CD14-positive monocyte (primary cell): ENCODE results near the gene RIPK3. TPM values are rescaled to one million over a fixed set of nuclear protein-coding genes. Genes with fewer than 3 reads are reported as not detected.

ENCODE experiments used
- DNase-seq, 3 donors: peaks; one replicate each; pipeline ENCODE4 v3.0.0-alpha.2; 2011 to 2022
- H2AFZ ChIP-seq: 2 replicates; pipeline ENCODE4 v1.6.0; 2012; ENCODE audit warnings: mild to moderate bottlenecking, low read depth, low read length, inconsistent platforms; ENCODE audit not compliant: insufficient read depth, poor library complexity, severe bottlenecking
- H3K27ac ChIP-seq, 2 donors: 1 replicate in 1 of 2; 2 replicates in 1 of 2; pipeline ENCODE4 v1.5.1; 2012 to 2013; ENCODE audit warnings: low read length in 2 of 2, control low read depth in 1 of 2, inconsistent platforms in 1 of 2, low read depth in 1 of 2, mild to moderate bottlenecking in 1 of 2
- H3K27me3 ChIP-seq, 2 donors: one replicate each; pipeline versions ENCODE4 v1.6.0 to v1.6.1; 2011 to 2013; ENCODE audit warnings: low read length in 2 of 2; ENCODE audit not compliant: control insufficient read depth in 2 of 2, insufficient read depth in 2 of 2
- H3K36me3 ChIP-seq, 2 donors: replicated peaks in 1 of 2; 1 replicate in 1 of 2; 2 replicates in 1 of 2; pipeline versions ENCODE4 v1.5.1 to v1.6.1; 2012 to 2013; ENCODE audit warnings: low read length in 2 of 2, control low read depth in 1 of 2, inconsistent platforms in 1 of 2, mild to moderate bottlenecking in 1 of 2; ENCODE audit not compliant: insufficient read depth in 2 of 2, control insufficient read depth in 1 of 2
- H3K4me1 ChIP-seq, 2 donors: 1 replicate in 1 of 2; 2 replicates in 1 of 2; pipeline versions ENCODE4 v1.5.1 to v1.6.1; 2012 to 2013; ENCODE audit warnings: low read length in 2 of 2, control low read depth in 1 of 2, inconsistent platforms in 1 of 2, mild to moderate bottlenecking in 1 of 2, moderate library complexity in 1 of 2; ENCODE audit not compliant: insufficient read depth in 2 of 2, control insufficient read depth in 1 of 2
- H3K4me2 ChIP-seq: replicated peaks from 2 replicates; pipeline ENCODE3; 2012; ENCODE audit warnings: low read length, moderate library complexity, mild to moderate bottlenecking; ENCODE audit not compliant: poor library complexity, severe bottlenecking; ENCODE audit errors: extremely low read depth
- H3K4me3 ChIP-seq, 3 experiments: fragments of 200-600 bp in 1 of 3; sonication (generic) in 1 of 3; replicated peaks in 1 of 3; 1 replicate in 2 of 3; 2 replicates in 1 of 3; pipeline ENCODE4 v1.5.1; 2011 to 2013; ENCODE audit warnings: low read length in 3 of 3, mild to moderate bottlenecking in 3 of 3, control low read depth in 2 of 3, low read depth in 2 of 3, inconsistent platforms in 1 of 3, moderate library complexity in 1 of 3
- H3K79me2 ChIP-seq: 2 replicates; pipeline ENCODE4 v1.6.0; 2012; ENCODE audit warnings: mild to moderate bottlenecking, control low read depth, inconsistent platforms, low read length, moderate library complexity; ENCODE audit not compliant: insufficient read depth
- H3K9ac ChIP-seq: 2 replicates; pipeline ENCODE4 v1.6.0; 2017; ENCODE audit warnings: low read length, mild to moderate bottlenecking; ENCODE audit not compliant: insufficient read depth, poor library complexity, severe bottlenecking
- H3K9me3 ChIP-seq, 2 donors: replicated peaks in 1 of 2; 1 replicate in 1 of 2; 2 replicates in 1 of 2; pipeline versions ENCODE4 v1.5.1 to v1.6.1; 2012 to 2013; ENCODE audit warnings: low read length in 2 of 2, control low read depth in 1 of 2; ENCODE audit not compliant: control insufficient read depth in 1 of 2, insufficient read depth in 1 of 2
- H4K20me1 ChIP-seq: 2 replicates; pipeline ENCODE4 v1.6.0; 2012; ENCODE audit warnings: mild to moderate bottlenecking, low read length, control low read depth, moderate library complexity; ENCODE audit not compliant: insufficient read depth
- H3K27ac Mint-ChIP-seq, 7 donors: one replicate each; pipeline ENCODE4 v1.8.0; 2020; ENCODE audit warnings: mild to moderate bottlenecking in 7 of 7, mixed read lengths in 7 of 7, moderate library complexity in 6 of 7, inconsistent platforms in 2 of 7
- H3K27me3 Mint-ChIP-seq, 3 donors: one replicate each; pipeline ENCODE4 v1.8.0; 2021 to 2022; ENCODE audit warnings: low read depth in 3 of 3, mild to moderate bottlenecking in 3 of 3, mixed read lengths in 3 of 3, moderate library complexity in 3 of 3, inconsistent platforms in 1 of 3
- H3K36me3 Mint-ChIP-seq, 2 donors: one replicate each; pipeline ENCODE4 v1.8.0; 2020; ENCODE audit warnings: mixed read lengths in 2 of 2, inconsistent platforms in 1 of 2, mild to moderate bottlenecking in 1 of 2
- H3K4me1 Mint-ChIP-seq: one replicate; pipeline ENCODE4 v1.8.0; 2020; ENCODE audit warnings: mild to moderate bottlenecking, mixed read lengths
- H3K4me3 Mint-ChIP-seq, 2 donors: one replicate each; pipeline ENCODE4 v1.8.0; 2020; ENCODE audit warnings: mild to moderate bottlenecking in 2 of 2, mixed read lengths in 2 of 2, moderate library complexity in 1 of 2
- H3K9me3 Mint-ChIP-seq, 7 donors: one replicate each; pipeline ENCODE4 v1.8.0; 2020 to 2022; ENCODE audit warnings: mixed read lengths in 7 of 7, mild to moderate bottlenecking in 6 of 7, moderate library complexity in 6 of 7, inconsistent platforms in 2 of 7
- CTCF ChIP-seq: fragments of 200-600 bp; IDR thresholded peaks from one replicate; pipeline ENCODE4 v1.8.0; 2022; ENCODE audit warnings: antibody characterized with exemption, mild to moderate bottlenecking
- WGBS: methylation state at CpG from one replicate; pipeline ENCODE4 v1.1.5; 2013; ENCODE audit warnings: missing lambda C conversion rate; ENCODE audit not compliant: insufficient coverage; 5-methylcytosine and 5-hydroxymethylcytosine counted together
- intact Hi-C, 2 donors: fragments of 100-400 bp; cut with micrococcal nuclease; formaldehyde crosslinking; loops; one replicate each; pipeline versions ENCODE4 v1.15.0 to v1.15.1; 2023
- polyA plus RNA-seq, 3 donors: library from polyadenylated mRNA; depleted of rRNA in 1 of 3; unstranded in 2 of 3; stranded (reverse) in 1 of 3; fragments of 300-500 nt in 2 of 3; fragments of >200 nt in 1 of 3; fragmentation: Illumina TruSeq in 2 of 3; gene quantifications; 1 replicate in 2 of 3; 2 replicates in 1 of 3; pipeline ENCODE4 v1.2.3, GENCODE V29; 2012 to 2021

RIPK3 gene
- polyA plus RNA-seq, 3 donors: 11.7 to 69.6 (median 11.8) TPM

DNA sequence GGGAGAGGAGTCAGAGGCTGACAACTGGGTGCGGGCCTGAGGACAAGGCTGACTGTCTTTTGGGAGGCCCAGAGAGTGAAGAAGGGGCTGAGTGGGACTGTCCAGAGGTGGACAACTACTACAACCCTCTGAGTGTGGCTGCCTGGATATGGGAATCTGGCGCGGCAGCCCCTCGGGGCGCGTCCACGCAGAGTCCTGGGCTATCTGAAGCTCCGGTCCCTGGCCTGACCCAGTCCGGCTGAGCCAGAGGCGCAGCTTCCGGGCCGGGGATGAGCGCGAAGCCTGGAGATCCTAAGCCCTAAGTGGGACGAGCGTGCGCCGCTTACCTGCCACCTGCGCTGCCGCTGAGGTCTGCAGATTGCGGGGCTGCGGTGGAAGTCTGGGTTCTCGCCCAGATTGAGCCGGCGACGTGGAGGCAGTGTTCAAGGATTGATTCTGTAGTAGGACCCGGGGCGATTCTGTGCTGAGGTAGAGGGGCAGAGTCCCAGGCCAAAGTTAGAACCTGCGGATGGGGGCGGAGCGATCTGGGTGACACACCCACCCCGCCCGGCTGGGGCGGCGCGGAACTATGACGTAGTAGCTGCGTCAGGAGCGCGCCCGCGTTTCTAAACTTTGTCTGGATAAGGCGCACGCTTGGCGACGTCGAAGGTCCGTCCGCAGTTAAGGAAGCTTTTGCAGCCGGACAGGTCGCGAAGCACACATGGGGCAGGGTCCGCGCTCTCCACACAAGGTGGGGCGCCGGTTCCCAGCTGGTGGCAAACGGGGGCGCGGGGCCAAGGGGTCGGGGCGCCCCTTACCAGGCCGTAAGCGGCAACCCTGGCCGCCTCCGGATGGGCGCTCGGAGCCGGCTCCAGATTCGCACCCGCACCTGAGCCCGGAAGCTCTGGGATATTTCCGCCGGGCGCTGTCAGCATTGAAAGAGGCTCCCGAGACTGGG is 40.3 kb downstream of the RIPK3 start, which contains the start of the genes DHRS1 and NOP9:
Gene DHRS1 (minus strand): TSS at position 526 of the 937 bp plus-strand sequence. CDS start 674 bp downstream, outside the sequence.
Gene NOP9 (plus strand): TSS at position 596 of the 937 bp plus-strand sequence. CDS start 105 bp downstream, at position 701.
- DNase-seq: peak; percentile 90 to 92 (median 91)
- peaks cover 4% of the 10 kb centered on the region for H4K20me1 ChIP-seq
- peak within 1 kb of the TSS; percentile 86 for H3K9ac ChIP-seq
- H3K4me1 ChIP-seq: peaks cover 34 to 46% of the 10 kb centered on the region in 2 donors
- Mint-ChIP-seq H3K9me3 (peaks cover 0 to 2% (median 0%) of the 10 kb centered on the region in 7 donors), H3K27me3 (peaks cover 0 to 1% (median 0%) of the 10 kb centered on the region in 3 donors), H3K4me3 (peak within 1 kb of the TSS; percentile 89), H3K36me3 (peaks cover 48 to 53% of the 10 kb centered on the region in 2 donors), H3K27ac (peak within 1 kb of the TSS; percentile 88 to 95 (median 93)), H3K4me1 (peaks cover 40% of the 10 kb centered on the region)
- no peaks in the 10 kb centered on the region for H3K27me3 ChIP-seq
- H3K9me3 ChIP-seq: no peaks in the 10 kb centered on the region
- H3K4me3 ChIP-seq: peak within 1 kb of the TSS; percentile 45 to 92 (median 78)
- no peak for TF ChIP-seq CTCF
- H3K36me3 ChIP-seq: peaks cover 42 to 53% of the 10 kb centered on the region in 2 donors
- peaks cover 46% of the 10 kb centered on the region for H3K79me2 ChIP-seq
- H3K4me2 ChIP-seq: peak within 1 kb of the TSS; percentile 89
- intact Hi-C loops: loop anchor here (5.0 to 10.0 kb wide), 3 partner anchors 57 to 185 kb away; partner anchors contain the start of genes CHMP4A (in 1 of the 2), DCAF11 (in 1 of the 2), MDP1 (in 1 of the 2) and NRL (in 1 of the 2)
- WGBS: under 1% methylated on average over 75 of the region's 75 CpGs
- H2AFZ ChIP-seq: peak within 1 kb of the TSS; percentile 96
- peak within 1 kb of the TSS; percentile 78 to 94 for H3K27ac ChIP-seq

DNA sequence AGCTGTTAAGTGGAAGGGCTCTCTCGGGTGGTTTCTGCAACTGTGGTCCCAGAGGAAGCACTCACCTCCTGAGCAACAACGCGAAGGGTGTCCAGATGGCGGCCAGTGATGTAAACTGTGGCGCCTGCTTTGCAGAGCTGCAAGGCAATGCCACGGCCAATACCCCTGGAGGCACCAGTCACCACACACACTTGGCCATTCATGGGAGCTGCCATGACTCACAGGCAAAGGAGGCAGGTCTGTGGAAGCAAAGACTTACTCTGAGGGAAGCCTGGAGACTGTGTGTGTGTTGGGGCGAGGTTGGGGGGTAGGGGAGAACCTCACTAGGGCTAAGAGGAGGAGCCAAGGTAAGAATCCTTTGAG is 40.9 kb downstream of the RIPK3 start:
- TF ChIP-seq CTCF: no peak
- H3K4me2 ChIP-seq: peak overlapping the region; percentile 89
- peak overlapping the region; percentile 89 for H3K4me3 Mint-ChIP-seq
- H3K27me3 ChIP-seq: no peaks in the 10 kb centered on the region
- H3K9me3 ChIP-seq: no peaks in the 10 kb centered on the region
- peaks cover 36 to 53% of the 10 kb centered on the region in 2 donors for H3K36me3 ChIP-seq
- peak overlapping the region; percentile 86 for H3K9ac ChIP-seq
- 51% methylated on average over 2 of the region's 7 CpGs for WGBS
- H3K4me3 ChIP-seq: peak overlapping the region; percentile 45 to 92 (median 78)
- peaks cover 34 to 46% of the 10 kb centered on the region in 2 donors for H3K4me1 ChIP-seq
- H3K9me3 Mint-ChIP-seq: peaks cover 0 to 2% (median 0%) of the 10 kb centered on the region in 7 donors
- H2AFZ ChIP-seq: peak overlapping the region; percentile 96
- no peaks in the 10 kb centered on the region for H4K20me1 ChIP-seq
- peak overlapping the region; percentile 78 to 94 for H3K27ac ChIP-seq
- H3K79me2 ChIP-seq: peaks cover 46% of the 10 kb centered on the region
- peaks cover 47 to 52% of the 10 kb centered on the region in 2 donors for H3K36me3 Mint-ChIP-seq
- DNase-seq: peak; percentile 33 to 71 (median 49)
- peaks cover 40% of the 10 kb centered on the region for H3K4me1 Mint-ChIP-seq
- intact Hi-C loops: loop anchor here (5.0 to 10.0 kb wide), 2 partner anchors 57 to 184 kb away; partner anchors contain the start of genes DCAF11 (in 1 of the 2), NRL (in 1 of the 2) and TINF2 (in 1 of the 2)
- H3K27ac Mint-ChIP-seq: peak overlapping the region; percentile 88 to 95 (median 93)
- H3K27me3 Mint-ChIP-seq: peaks cover 0 to 1% (median 0%) of the 10 kb centered on the region in 3 donors
